Duodenal mucosa (tissue), 2 donors: ENCODE results near the gene PRSS27.

Experiments used
- H3K27ac ChIP-seq: one replicate; pipeline ENCODE4 v1.7.0; 2013; ENCODE audit warnings: low read depth, low read length
- H3K27me3 ChIP-seq, 2 donors: one replicate each; pipeline ENCODE4 v1.7.0; 2013; ENCODE audit warnings: low read length in 2 of 2, control low read depth in 1 of 2; ENCODE audit not compliant: insufficient read depth in 2 of 2, control insufficient read depth in 1 of 2
- H3K36me3 ChIP-seq, 2 donors: one replicate each; pipeline ENCODE4 v1.7.0; 2013; ENCODE audit warnings: low read length in 2 of 2, control low read depth in 1 of 2; ENCODE audit not compliant: insufficient read depth in 2 of 2, control insufficient read depth in 1 of 2
- H3K4me1 ChIP-seq, 2 donors: one replicate each; pipeline ENCODE4 v1.7.0; 2013; ENCODE audit warnings: low read length in 2 of 2, control low read depth in 1 of 2; ENCODE audit not compliant: insufficient read depth in 2 of 2, control insufficient read depth in 1 of 2
- H3K4me3 ChIP-seq, 2 donors: one replicate each; pipeline ENCODE4 v1.7.0; 2013; ENCODE audit warnings: low read length in 2 of 2, low read depth in 1 of 2
- H3K9ac ChIP-seq, 2 donors: one replicate each; pipeline ENCODE4 v1.7.0; 2013; ENCODE audit warnings: low read length in 2 of 2, low read depth in 1 of 2
- H3K9me3 ChIP-seq, 2 donors: one replicate each; pipeline ENCODE4 v1.7.0; 2013; ENCODE audit warnings: low read length in 2 of 2, control low read depth in 1 of 2; ENCODE audit not compliant: control insufficient read depth in 1 of 2

PRSS27 gene

GRCh38 chr16:2715966-2716885 lies 3.8 kb downstream of the PRSS27 start:
- no peaks in the 10 kb centered on the region for H3K9me3 ChIP-seq
- no peak overlapping the region for H3K4me3 ChIP-seq
- H3K36me3 ChIP-seq: no peaks in the 10 kb centered on the region
- H3K27me3 ChIP-seq: no peaks in the 10 kb centered on the region
- H3K27ac ChIP-seq: no peak overlapping the region
- peaks cover 6 to 14% of the 10 kb centered on the region in 2 donors for H3K4me1 ChIP-seq
- no peak overlapping the region for H3K9ac ChIP-seq

- Histone ChIP-seq H3K4me3 (peak overlapping the region in 1 of 2 donors; percentile 16), H3K4me1 (peaks cover 6 to 14% of the 10 kb centered on the region in 2 donors), H3K9me3 (no peaks in the 10 kb centered on the region), H3K36me3 (peaks cover 0 to 3% of the 10 kb centered on the region in 2 donors), H3K27me3 (no peaks in the 10 kb centered on the region), H3K27ac (no peak overlapping the region), H3K9ac (no peak overlapping the region)
These were observed 4.5 kb downstream of the PRSS27 start for GRCh38 chr16:2715519-2715918.

- Histone ChIP-seq H3K27me3 (no peaks in the 10 kb centered on the region), H3K4me3 (no peak overlapping the region), H3K4me1 (peaks cover 6 to 14% of the 10 kb centered on the region in 2 donors), H3K9ac (no peak overlapping the region), H3K36me3 (peaks cover 0 to 6% of the 10 kb centered on the region in 2 donors), H3K27ac (no peak overlapping the region), H3K9me3 (no peaks in the 10 kb centered on the region)
These were observed 5.0 kb downstream of the PRSS27 start for GRCh38 chr16:2715064-2715463.

- Histone ChIP-seq H3K27ac (no peak overlapping the region), H3K4me1 (peaks cover 0 to 5% of the 10 kb centered on the region in 2 donors), H3K27me3 (no peaks in the 10 kb centered on the region), H3K9me3 (no peaks in the 10 kb centered on the region), H3K4me3 (no peak overlapping the region), H3K36me3 (peaks cover 0 to 7% of the 10 kb centered on the region in 2 donors), H3K9ac (no peak overlapping the region)
These were observed 5.8 kb downstream of the PRSS27 start for GRCh38 chr16:2713985-2714774.

- no peak overlapping the region for H3K4me3 ChIP-seq
- H3K9ac ChIP-seq: no peak overlapping the region
- peaks cover 0 to 11% of the 10 kb centered on the region in 2 donors for H3K36me3 ChIP-seq
These were observed 6.5 kb downstream of the PRSS27 start for GRCh38 chr16:2713523-2713922.

GRCh38 chr16:2712546-2712945 lies 7.5 kb downstream of the PRSS27 start:
- no peaks in the 10 kb centered on the region for H3K9me3 ChIP-seq
- no peak overlapping the region for H3K27ac ChIP-seq
- no peak overlapping the region for H3K4me3 ChIP-seq
- no peaks in the 10 kb centered on the region for H3K27me3 ChIP-seq
- H3K9ac ChIP-seq: no peak overlapping the region
- no peaks in the 10 kb centered on the region for H3K4me1 ChIP-seq
- H3K36me3 ChIP-seq: peaks cover 5 to 21% of the 10 kb centered on the region in 2 donors

More at GRCh38 chr16:2713523-2713922, 6.5 kb downstream of the PRSS27 start:
- no peaks in the 10 kb centered on the region for H3K9me3 ChIP-seq
- no peaks in the 10 kb centered on the region for H3K27me3 ChIP-seq
- no peaks in the 10 kb centered on the region for H3K4me1 ChIP-seq
- H3K27ac ChIP-seq: no peak overlapping the region

- H3K27me3 ChIP-seq: no peaks in the 10 kb centered on the region
- H3K4me3 ChIP-seq: no peak overlapping the region
- H3K36me3 ChIP-seq: peaks cover 10 to 26% of the 10 kb centered on the region in 2 donors
These were observed 8.0 kb downstream of the PRSS27 start for GRCh38 chr16:2712063-2712441.

GRCh38 chr16:2711370-2712062 lies 8.5 kb downstream of the PRSS27 start:
- Histone ChIP-seq H3K4me1 (no peaks in the 10 kb centered on the region), H3K9ac (no peak overlapping the region), H3K27ac (no peak overlapping the region), H3K27me3 (no peaks in the 10 kb centered on the region), H3K9me3 (no peaks in the 10 kb centered on the region), H3K4me3 (no peak overlapping the region), H3K36me3 (peaks cover 12 to 27% of the 10 kb centered on the region in 2 donors)

More at GRCh38 chr16:2712063-2712441, 8.0 kb downstream of the PRSS27 start:
- no peak overlapping the region for H3K27ac ChIP-seq
- H3K9ac ChIP-seq: no peak overlapping the region
- no peaks in the 10 kb centered on the region for H3K9me3 ChIP-seq
- H3K4me1 ChIP-seq: no peaks in the 10 kb centered on the region

GRCh38 chr16:2710711-2711231 lies 9.3 kb downstream of the PRSS27 start:
- H3K4me3 ChIP-seq: no peak overlapping the region
- peaks cover 12 to 32% of the 10 kb centered on the region in 2 donors for H3K36me3 ChIP-seq
- no peaks in the 10 kb centered on the region for H3K27me3 ChIP-seq

More at GRCh38 chr16:2710711-2711231, 9.3 kb downstream of the PRSS27 start:
- Histone ChIP-seq H3K9me3 (no peaks in the 10 kb centered on the region), H3K9ac (no peak overlapping the region), H3K4me1 (no peaks in the 10 kb centered on the region), H3K27ac (no peak overlapping the region)
